Activated T-cell treated with anti-CD3 and anti-CD28 coated beads, Interleukin-2, amount 50 U/mL, for 72 hours (primary cell): ENCODE data around the gene MXD4. TPM values are rescaled to one million over a fixed set of nuclear protein-coding genes. Genes with fewer than 3 reads are reported as not detected.
"Not testable (repeated sequence)": the region's sequence is repeated elsewhere in the genome, so short reads cannot be mapped to it uniquely, and the experiment has no call there.

Experiments used
- ATAC-seq, 2 donors: fragments of 150-1000 bp; cut with Tn5 transposase; replicated peaks in 1 of 2; 2 replicates each; pipeline ENCODE4 v1.10.0; 2021; ENCODE audit warnings: moderate library complexity in 2 of 2, mild to moderate bottlenecking in 1 of 2
- DNase-seq, 2 donors: peaks; one replicate each; pipeline ENCODE4 v3.0.0; 2021 to 2022; ENCODE audit warnings: mixed read lengths in 1 of 2
- H3K27ac Mint-ChIP-seq: one replicate; pipeline ENCODE4 v1.8.0; 2022; ENCODE audit warnings: mild to moderate bottlenecking, moderate library complexity, mixed read lengths
- H3K27me3 Mint-ChIP-seq: one replicate; pipeline ENCODE4 v1.8.0; 2022; ENCODE audit warnings: low read depth, mixed read lengths
- H3K36me3 Mint-ChIP-seq, 2 donors: one replicate each; pipeline ENCODE4 v1.8.0; 2022; ENCODE audit warnings: mixed read lengths in 2 of 2, mild to moderate bottlenecking in 1 of 2; ENCODE audit not compliant: insufficient read depth in 2 of 2
- H3K4me1 Mint-ChIP-seq: one replicate; pipeline ENCODE4 v1.8.0; 2022; ENCODE audit warnings: low read depth, mixed read lengths
- H3K4me3 Mint-ChIP-seq, 2 donors: one replicate each; pipeline ENCODE4 v1.8.0; 2022; ENCODE audit warnings: mild to moderate bottlenecking in 2 of 2, mixed read lengths in 2 of 2, moderate library complexity in 2 of 2
- H3K9me3 Mint-ChIP-seq, 2 donors: one replicate each; pipeline ENCODE4 v1.8.0; 2022; ENCODE audit warnings: mixed read lengths in 2 of 2
- total RNA-seq, 2 donors: library from RNA; stranded (reverse); gene quantifications; one replicate each; pipeline ENCODE4 v1.2.3, GENCODE V29; 2022

MXD4 gene
- total RNA-seq, 2 donors from 2014 or later: 10.1 to 11.3 TPM

DNA sequence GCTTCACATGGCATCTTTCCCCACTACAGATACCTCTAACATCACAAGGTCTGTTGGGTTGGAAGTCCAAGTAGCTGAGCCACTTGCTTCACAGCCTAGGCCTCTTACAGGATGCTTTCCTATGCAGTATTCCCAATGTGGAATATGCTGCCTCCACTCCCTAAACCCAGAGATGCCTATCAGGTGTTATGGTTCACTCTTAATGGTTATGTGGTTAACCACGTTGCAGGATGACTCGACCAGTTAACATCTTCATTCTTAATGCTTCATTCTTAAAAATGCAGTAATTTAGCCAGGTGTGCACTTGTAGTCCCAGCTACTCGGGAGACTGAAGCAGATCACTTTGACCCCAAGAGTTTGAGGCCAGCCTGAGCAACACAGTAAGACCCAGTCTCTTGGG, 44.2 kb downstream of the MXD4 start:
- H3K4me1 Mint-ChIP-seq: peaks cover 6% of the 10 kb centered on the region
- ATAC-seq (no peak), DNase-seq (no peak)
- no peaks in the 10 kb centered on the region for H3K36me3 Mint-ChIP-seq
- no peaks in the 10 kb centered on the region for H3K9me3 Mint-ChIP-seq
- no peak overlapping the region for H3K27ac Mint-ChIP-seq
- no peak overlapping the region for H3K4me3 Mint-ChIP-seq
- H3K27me3 Mint-ChIP-seq: no peaks in the 10 kb centered on the region

GRCh38 chr4:2212831-2213230, 49.1 kb downstream of the MXD4 start:
- DNase-seq (no peak), ATAC-seq (no peak)
- Mint-ChIP-seq H3K9me3 (no peaks in the 10 kb centered on the region), H3K27me3 (no peaks in the 10 kb centered on the region), H3K27ac (no peak overlapping the region), H3K4me3 (no peak overlapping the region), H3K36me3 (no peaks in the 10 kb centered on the region), H3K4me1 (no peaks in the 10 kb centered on the region)

- not testable (repeated sequence) for H3K27me3 Mint-ChIP-seq, H3K36me3 Mint-ChIP-seq, H3K27ac Mint-ChIP-seq
These were observed 59.1 kb downstream of the MXD4 start for GRCh38 chr4:2202789-2203188.

More at GRCh38 chr4:2202789-2203188, 59.1 kb downstream of the MXD4 start:
- not testable (repeated sequence) for H3K4me3 Mint-ChIP-seq, H3K4me1 Mint-ChIP-seq, ATAC-seq, DNase-seq, H3K9me3 Mint-ChIP-seq

Other genes with a start within 250 kb of the MXD4 start
- 1 to 10 TPM in 1 of 2 donors, under 1 TPM in 1; 0.51 to 1.5 TPM for gene NAT8L, start 202.8 kb downstream of the MXD4 start, total RNA-seq
- 10 to 100 TPM; 21.0 to 21.7 TPM for gene HAUS3, start 20.0 kb downstream of the MXD4 start, total RNA-seq
- gene POLN, start 20.0 kb downstream of the MXD4 start, total RNA-seq: 1 to 10 TPM; 4.6 TPM
- gene ZFYVE28, start 156.5 kb upstream of the MXD4 start, total RNA-seq: 10 to 100 TPM; 14.4 to 24.4 TPM
- not detected for gene CFAP99, start 156.8 kb upstream of the MXD4 start, total RNA-seq
- 10 to 100 TPM; 86.3 to 97.0 TPM for gene RNF4, start 207.0 kb upstream of the MXD4 start, total RNA-seq